OCI-LY1 (cell line): ENCODE data around the gene ABLIM1.

Source experiments
- H2AFZ ChIP-seq: fragments of 200-600 bp; sonication (generic), shearing (Covaris generic); 2 replicates; pipeline ENCODE4 v1.6.0; 2014; ENCODE audit warnings: antibody characterized with exemption, mild to moderate bottlenecking, low read length
- H3F3A ChIP-seq: fragments of 200-600 bp; sonication (generic), shearing (Covaris generic); 2 replicates; pipeline ENCODE4 v1.6.0; 2014; ENCODE audit warnings: mild to moderate bottlenecking, antibody characterized with exemption, low read length, moderate library complexity; ENCODE audit not compliant: insufficient read depth
- H3K27ac ChIP-seq: fragments of 200-600 bp; sonication (generic); 2 replicates; pipeline ENCODE4 v1.5.1; 2014; ENCODE audit warnings: low read length, mixed run types, mild to moderate bottlenecking, low read depth; ENCODE audit not compliant: poor library complexity, severe bottlenecking
- H3K27me3 ChIP-seq: fragments of 200-600 bp; sonication (generic); 2 replicates; pipeline ENCODE4 v1.6.0; 2014; ENCODE audit warnings: antibody characterized with exemption, mild to moderate bottlenecking, low read length, moderate library complexity; ENCODE audit not compliant: insufficient read depth
- H3K36me3 ChIP-seq: fragments of 200-600 bp; sonication (generic); 2 replicates; pipeline ENCODE4 v1.6.1; 2014; ENCODE audit warnings: mild to moderate bottlenecking, antibody characterized with exemption, low read length, moderate library complexity, mixed read lengths; ENCODE audit not compliant: insufficient read depth
- H3K4me1 ChIP-seq: fragments of 200-600 bp; sonication (generic); 2 replicates; pipeline ENCODE4 v1.5.1; 2014; ENCODE audit warnings: mild to moderate bottlenecking, low read length, moderate library complexity; ENCODE audit not compliant: insufficient read depth, severe bottlenecking
- H3K4me2 ChIP-seq: fragments of 200-600 bp; sonication (generic), shearing (Covaris generic); 2 replicates; pipeline ENCODE4 v1.6.1; 2014; ENCODE audit warnings: low read length
- H3K4me3 ChIP-seq: fragments of 200-600 bp; sonication (generic); 2 replicates; pipeline ENCODE4 v1.5.1; 2014; ENCODE audit warnings: low read length, low read depth, mild to moderate bottlenecking, mixed read lengths; ENCODE audit not compliant: poor library complexity, severe bottlenecking
- H3K79me2 ChIP-seq: fragments of 200-600 bp; shearing (Covaris generic); 2 replicates; pipeline ENCODE4 v1.6.1; 2016; ENCODE audit warnings: mixed run types, low read length, mixed read lengths; ENCODE audit not compliant: insufficient read depth
- H3K9ac ChIP-seq: fragments of 200-600 bp; sonication (generic), shearing (Covaris generic); 2 replicates; pipeline ENCODE4 v1.6.1; 2014; ENCODE audit warnings: mild to moderate bottlenecking, low read length, mixed read lengths
- H3K9me2 ChIP-seq: fragments of 200-600 bp; sonication (generic), shearing (Covaris generic); 2 replicates; pipeline ENCODE4 v1.6.1; 2014; ENCODE audit warnings: low read depth, mild to moderate bottlenecking, low read length, mixed read lengths
- H3K9me3 ChIP-seq: fragments of 200-600 bp; shearing (Covaris generic); 2 replicates; pipeline ENCODE4 v1.6.1; 2014; ENCODE audit warnings: low read length, mixed read lengths
- H4K20me1 ChIP-seq: fragments of 200-600 bp; sonication (generic), shearing (Covaris generic); 2 replicates; pipeline ENCODE4 v1.6.0; 2016; ENCODE audit warnings: mild to moderate bottlenecking, low read length; ENCODE audit not compliant: insufficient read depth
- EZH2 ChIP-seq: fragments of 200-600 bp; sonication (generic), shearing (Covaris generic); IDR thresholded peaks from 2 replicates; pipeline ENCODE4 v1.8.0; 2017; ENCODE audit warnings: borderline replicate concordance, mixed run types, mild to moderate bottlenecking, antibody characterized with exemption, low read length, moderate library complexity, mixed read lengths
- TF ChIP-seq, protein P1 (sequence below): fragments of 200-600 bp; sonication (generic), shearing (Covaris generic); IDR thresholded peaks from 2 replicates; pipeline ENCODE4 v1.5.1; 2017; ENCODE audit warnings: mild to moderate bottlenecking, antibody characterized with exemption, low read length, moderate library complexity, mixed read lengths

Gene ABLIM1

DNA sequence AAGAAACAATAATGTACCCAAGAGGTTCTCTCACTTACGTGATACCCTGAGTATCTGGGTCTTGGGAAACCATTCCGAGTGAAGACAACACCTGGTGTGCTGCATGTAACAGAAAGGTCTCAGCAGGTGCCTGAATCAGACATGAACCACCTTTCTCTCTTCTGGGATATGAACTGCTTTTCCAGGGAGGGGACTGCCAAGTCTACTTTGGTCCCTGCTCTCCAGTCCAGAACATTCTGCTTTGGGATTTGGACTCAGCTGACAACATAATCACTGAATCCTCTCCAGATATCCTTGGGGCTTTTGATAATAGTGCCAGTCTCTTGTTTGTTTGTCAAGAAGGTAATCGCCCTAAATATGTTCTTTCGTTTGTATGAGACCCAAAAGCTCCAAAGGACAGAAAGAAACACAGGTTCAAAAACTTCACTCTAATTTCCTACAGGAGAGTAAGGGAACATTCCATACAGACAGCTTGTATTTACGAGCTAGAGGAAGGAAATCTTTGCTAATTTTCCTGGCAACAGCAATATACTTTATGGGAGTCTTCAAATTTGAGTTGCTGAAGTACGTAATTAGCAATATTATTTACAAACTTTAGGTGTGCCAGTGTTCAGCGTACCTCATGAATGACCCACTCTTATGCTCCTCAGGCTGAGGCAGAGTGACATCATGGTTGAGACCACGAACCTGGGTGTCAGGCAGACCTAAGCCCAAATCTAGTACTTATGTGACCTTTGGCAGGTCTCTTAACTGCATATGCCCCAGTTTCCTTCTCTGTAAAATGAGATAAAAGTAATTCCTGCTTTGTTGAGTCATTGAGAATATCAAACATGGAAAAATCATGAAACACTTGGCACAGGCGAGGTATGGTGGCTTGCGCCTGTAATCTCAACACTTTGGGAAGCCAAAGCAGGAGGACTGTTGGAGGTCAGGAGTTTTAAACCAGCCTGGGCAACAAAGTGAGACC is 5.4 kb downstream of the ABLIM1 start:
- Histone ChIP-seq H3K4me3 (no peak overlapping the region), H3K4me2 (no peak overlapping the region), H4K20me1 (no peaks in the 10 kb centered on the region), H2AFZ (no peak overlapping the region), H3K9ac (no peak overlapping the region), H3K27ac (no peak overlapping the region), H3K27me3 (no peaks in the 10 kb centered on the region), H3F3A (no peaks in the 10 kb centered on the region), H3K36me3 (no peaks in the 10 kb centered on the region), H3K9me2 (no peaks in the 10 kb centered on the region), H3K79me2 (no peaks in the 10 kb centered on the region), H3K4me1 (no peaks in the 10 kb centered on the region), H3K9me3 (no peaks in the 10 kb centered on the region)
- TF ChIP-seq, protein P1, sequence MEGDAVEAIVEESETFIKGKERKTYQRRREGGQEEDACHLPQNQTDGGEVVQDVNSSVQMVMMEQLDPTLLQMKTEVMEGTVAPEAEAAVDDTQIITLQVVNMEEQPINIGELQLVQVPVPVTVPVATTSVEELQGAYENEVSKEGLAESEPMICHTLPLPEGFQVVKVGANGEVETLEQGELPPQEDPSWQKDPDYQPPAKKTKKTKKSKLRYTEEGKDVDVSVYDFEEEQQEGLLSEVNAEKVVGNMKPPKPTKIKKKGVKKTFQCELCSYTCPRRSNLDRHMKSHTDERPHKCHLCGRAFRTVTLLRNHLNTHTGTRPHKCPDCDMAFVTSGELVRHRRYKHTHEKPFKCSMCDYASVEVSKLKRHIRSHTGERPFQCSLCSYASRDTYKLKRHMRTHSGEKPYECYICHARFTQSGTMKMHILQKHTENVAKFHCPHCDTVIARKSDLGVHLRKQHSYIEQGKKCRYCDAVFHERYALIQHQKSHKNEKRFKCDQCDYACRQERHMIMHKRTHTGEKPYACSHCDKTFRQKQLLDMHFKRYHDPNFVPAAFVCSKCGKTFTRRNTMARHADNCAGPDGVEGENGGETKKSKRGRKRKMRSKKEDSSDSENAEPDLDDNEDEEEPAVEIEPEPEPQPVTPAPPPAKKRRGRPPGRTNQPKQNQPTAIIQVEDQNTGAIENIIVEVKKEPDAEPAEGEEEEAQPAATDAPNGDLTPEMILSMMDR: no peak
- no peak for TF ChIP-seq EZH2

DNA sequence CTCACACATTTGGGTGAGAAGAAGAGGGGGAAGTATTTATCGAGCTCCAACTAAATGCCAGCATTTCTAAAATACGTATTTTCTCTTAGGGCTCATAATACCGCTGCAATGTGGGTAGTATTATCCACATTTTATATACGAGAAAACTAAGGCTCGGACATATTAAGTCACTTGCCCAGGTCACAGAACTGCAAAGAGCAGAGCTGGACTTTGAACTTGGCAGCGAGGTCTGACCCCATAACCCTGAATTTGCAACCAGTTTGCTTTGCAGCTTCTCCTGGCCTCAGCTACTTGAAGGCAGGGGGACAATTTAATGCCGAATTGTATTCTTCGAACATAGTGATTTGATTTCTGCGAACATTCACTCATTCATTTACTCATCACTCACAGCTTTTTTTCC is 7.2 kb downstream of the ABLIM1 start:
- H3K4me3 ChIP-seq: no peak overlapping the region
- H3K9me2 ChIP-seq: no peaks in the 10 kb centered on the region
- H2AFZ ChIP-seq: no peak overlapping the region
- no peak overlapping the region for H3K27ac ChIP-seq
- TF ChIP-seq, protein P1: no peak
- TF ChIP-seq EZH2: no peak
- H3K27me3 ChIP-seq: no peaks in the 10 kb centered on the region
- H3K4me2 ChIP-seq: no peak overlapping the region
- no peak overlapping the region for H3K9ac ChIP-seq
- H4K20me1 ChIP-seq: no peaks in the 10 kb centered on the region
- no peaks in the 10 kb centered on the region for H3K79me2 ChIP-seq
- no peaks in the 10 kb centered on the region for H3K9me3 ChIP-seq
- H3K36me3 ChIP-seq: no peaks in the 10 kb centered on the region
- H3F3A ChIP-seq: no peaks in the 10 kb centered on the region
- no peaks in the 10 kb centered on the region for H3K4me1 ChIP-seq

DNA sequence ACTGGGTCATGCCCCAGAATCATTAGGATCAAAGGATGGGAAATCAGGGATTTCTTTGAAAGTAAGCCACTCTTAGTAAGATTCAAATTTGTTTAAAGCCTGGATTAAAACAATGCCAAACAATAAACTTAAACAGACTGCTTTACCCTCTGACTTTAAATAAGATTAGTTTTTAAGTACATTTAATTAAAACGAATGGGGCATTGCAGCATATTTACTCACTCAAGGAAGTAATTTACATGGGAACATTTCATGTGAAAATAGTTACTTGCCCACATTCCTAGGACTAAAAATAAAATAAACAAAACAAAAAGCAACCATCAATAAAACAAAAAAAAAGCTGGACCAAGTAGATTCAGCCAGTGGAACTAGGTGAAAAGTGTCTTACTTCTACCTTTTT is 7.8 kb downstream of the ABLIM1 start:
- H3K9ac ChIP-seq: no peak overlapping the region
- no peaks in the 10 kb centered on the region for H3K36me3 ChIP-seq
- H3K4me3 ChIP-seq: no peak overlapping the region
- TF ChIP-seq, protein P1: no peak
- TF ChIP-seq EZH2: no peak
- H3K9me3 ChIP-seq: no peaks in the 10 kb centered on the region
- H3K27ac ChIP-seq: no peak overlapping the region
- H2AFZ ChIP-seq: no peak overlapping the region
- H3K9me2 ChIP-seq: no peaks in the 10 kb centered on the region
- H3K4me2 ChIP-seq: no peak overlapping the region
- H3K4me1 ChIP-seq: no peaks in the 10 kb centered on the region
- H4K20me1 ChIP-seq: no peaks in the 10 kb centered on the region
- H3F3A ChIP-seq: no peaks in the 10 kb centered on the region
- H3K79me2 ChIP-seq: no peaks in the 10 kb centered on the region
- H3K27me3 ChIP-seq: no peaks in the 10 kb centered on the region
